GM19240 (cell line): Measurements from ENCODE around the gene ZNF576.
"Not testable (repeated sequence)": the region's sequence is repeated elsewhere in the genome, so short reads cannot be mapped to it uniquely, and the experiment has no call there.

Experiments
- DNase-seq: peaks from one replicate; pipeline ENCODE4 v3.0.0; 2011; ENCODE audit warnings: low spot score; ENCODE audit not compliant: insufficient read length

ZNF576 gene

DNA sequence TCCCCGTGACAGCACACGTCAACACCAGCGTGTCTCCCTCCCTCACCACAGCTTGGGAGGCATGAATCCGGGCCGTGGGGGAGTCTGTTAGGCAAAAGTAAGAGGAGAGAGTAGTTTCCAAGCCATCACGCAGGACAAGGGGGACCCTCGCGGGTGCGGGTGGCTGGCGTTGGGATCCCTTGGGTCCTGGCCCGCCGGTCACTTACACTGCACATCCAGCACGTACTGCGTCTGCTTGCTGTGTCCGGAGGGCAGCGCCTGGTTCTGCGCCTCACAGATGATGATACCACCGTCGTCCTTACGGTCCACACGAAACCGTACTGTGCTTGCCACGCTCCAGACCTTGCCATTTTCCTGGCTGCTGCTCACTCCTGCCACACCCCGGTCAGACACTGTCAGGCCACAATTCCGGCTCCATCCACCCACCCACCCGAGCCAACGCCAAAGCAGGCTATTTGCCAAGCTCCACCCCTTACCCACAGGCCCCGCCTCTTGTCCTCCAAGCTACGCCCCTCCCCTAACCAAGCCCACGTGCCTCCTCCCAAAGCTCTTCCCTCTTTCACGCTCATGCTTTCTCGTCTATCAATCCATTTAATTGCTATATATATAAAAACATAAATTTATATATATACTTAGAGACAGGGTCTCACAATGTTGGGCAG lies 29.7 kb downstream of the ZNF576 start:
- DNase-seq: no peak

DNA sequence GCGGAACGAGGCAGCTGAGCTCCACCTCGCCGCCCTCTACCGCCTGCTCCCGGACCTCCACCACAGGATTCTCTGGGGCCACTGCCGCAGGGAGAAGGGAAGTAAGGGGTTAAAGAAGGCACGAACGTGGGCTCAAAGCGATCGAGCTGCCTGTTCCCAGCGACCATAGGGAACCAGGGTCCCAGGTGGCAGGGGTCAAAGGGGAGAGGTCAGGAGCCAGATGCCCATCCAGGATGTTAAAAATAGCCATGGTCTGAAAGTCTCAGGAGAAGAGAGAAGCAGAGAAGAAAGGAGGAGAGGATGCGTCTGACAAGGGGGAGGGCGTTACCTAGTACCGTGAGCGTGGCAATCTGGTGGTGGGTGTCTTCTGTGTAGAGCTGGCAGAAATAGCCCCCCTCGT lies 30.4 kb downstream of the ZNF576 start:
- DNase-seq: no peak

DNA sequence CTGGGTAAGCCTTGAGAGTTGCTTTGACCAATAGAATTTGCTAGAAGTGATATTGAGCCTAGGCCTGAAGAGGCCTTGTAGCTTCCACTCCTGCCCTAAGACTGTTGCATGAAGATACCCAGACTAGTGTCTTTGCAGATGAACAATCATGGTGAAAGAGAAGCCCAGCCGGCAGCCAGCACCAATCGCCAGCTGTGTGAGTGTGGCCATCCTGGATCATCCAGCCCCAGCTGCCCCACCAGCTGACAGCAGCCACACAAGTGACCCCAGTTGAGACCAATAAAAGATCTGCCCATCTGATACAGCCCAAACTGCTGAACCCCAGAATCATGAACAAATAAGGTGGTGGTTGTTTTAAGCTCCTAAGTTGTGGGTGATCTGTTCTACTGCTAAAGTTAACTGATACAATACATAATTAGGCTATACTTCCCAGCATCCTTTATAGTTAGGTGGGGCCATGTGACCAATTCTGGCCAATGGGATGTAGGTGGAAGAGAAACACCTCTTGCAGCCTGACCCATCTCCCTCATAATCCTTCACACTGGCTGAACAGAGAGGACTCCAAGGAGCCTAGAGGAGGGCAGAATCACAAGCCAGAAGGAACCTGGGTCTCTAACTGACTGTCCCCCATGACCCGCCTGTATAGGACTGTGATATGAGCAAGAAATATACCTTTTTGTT lies 32.4 kb downstream of the ZNF576 start:
- DNase-seq: no peak

DNA sequence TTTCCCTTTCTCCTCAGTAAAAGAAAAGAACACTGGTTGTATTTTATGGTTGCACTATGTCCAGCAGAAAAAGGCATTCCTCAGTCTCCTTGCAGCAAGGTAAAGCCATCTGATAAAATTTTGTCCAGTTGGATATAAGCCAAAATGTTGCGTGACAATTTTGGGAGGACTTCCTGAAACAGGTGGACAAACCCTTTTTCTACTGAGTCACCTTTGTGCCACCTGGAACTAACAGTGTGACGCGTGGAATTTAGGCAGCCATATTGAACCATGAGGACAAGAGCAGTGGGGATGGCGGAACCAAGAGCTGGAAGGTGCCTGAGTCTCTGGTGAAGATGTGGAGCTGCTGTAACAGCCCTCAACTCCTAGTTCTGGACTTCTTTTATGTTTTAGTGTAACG lies 35.1 kb downstream of the ZNF576 start:
- no peak for DNase-seq

DNA sequence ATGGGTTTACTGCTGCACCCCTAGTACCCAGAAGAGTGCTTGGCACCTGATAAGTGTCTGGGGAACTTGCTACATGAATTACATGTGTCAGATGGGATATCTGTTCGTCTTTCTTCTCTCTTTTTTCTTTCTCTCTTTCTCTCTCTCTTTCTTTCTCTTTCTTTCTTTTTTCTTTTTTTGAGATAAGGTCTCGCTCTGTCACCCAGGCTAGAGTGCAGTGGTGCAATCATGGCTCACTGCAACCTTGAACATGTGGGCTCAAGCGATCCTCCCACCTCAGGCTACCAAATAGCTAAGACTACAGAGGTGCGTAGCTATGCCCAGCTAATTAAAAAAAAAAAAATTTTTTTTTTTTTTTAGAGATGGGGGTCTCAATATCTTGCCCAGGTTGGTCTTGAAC lies 37.1 kb downstream of the ZNF576 start:
- DNase-seq: no peak

DNA sequence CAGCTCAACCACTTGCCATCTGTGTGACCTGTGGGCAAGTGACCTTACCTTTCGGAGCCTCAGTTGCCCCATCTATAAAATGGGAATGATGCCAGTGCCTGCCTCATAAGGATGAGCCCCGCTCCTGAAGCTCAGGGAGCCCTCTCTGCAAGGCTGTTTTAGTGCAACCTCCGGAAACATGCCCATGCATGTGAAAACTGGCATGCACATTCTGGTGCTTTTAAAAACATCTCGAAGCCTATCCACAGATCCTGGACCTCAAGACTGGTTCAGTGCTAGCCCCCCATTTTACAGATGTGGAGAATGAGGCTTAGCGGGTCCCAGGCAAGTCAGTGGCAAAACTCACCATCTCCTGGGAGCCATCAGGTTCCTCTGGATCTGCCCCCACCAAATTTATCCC lies 37.7 kb downstream of the ZNF576 start:
- DNase-seq: no peak

DNA sequence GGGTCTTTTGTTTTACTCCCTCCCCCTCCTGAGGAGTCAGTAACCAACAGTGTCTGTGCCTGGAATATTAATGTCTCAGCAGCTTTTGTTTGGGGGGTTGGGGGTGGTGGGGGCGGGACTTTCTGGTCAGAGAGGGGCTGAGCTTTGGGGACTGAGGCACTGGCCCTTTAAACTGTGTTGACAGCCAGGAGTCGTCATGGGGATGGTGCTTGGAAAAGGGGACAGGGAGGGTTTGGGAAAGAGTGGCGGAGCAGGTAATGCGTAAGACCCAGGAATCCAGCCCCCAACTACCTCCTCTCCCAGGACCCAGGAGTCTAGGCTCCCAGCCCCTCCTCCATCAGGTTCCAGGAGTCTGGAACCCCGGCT lies 38.1 kb downstream of the ZNF576 start:
- DNase-seq: no peak

DNA sequence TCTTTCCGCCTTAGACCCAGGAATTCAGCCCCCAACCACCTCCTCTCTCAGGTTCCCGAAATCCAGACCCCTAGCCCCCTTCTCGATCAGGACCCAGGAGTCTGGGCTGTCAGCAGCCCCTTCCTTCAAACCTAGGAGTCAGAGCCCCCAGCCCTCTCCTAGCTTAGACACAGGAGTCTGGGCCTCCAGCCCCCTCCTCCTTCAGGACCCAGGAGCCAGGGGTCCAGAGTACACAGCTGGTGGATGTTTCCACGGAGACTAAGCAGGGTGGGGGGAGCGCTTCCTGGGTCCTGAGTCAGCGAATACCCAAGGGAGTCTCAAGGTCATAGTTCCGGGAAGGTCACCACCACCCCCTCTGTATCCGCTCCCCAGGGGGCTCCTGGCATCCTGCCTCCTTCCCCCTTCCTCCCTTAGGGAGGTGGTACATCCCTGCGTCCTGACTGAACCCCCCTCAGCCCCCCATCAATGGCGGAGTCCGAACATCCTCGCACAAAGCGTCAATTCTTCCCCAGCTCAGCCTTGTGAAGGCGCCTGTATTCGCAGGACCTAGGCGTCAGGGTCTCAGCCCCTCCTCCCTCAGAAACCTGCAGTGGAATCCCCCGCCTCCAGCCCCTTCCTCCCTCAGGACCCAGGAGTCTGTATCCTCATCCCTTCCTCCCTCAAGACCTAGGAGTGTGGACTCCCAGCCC lies 38.6 kb downstream of the ZNF576 start:
- DNase-seq: no peak

DNA sequence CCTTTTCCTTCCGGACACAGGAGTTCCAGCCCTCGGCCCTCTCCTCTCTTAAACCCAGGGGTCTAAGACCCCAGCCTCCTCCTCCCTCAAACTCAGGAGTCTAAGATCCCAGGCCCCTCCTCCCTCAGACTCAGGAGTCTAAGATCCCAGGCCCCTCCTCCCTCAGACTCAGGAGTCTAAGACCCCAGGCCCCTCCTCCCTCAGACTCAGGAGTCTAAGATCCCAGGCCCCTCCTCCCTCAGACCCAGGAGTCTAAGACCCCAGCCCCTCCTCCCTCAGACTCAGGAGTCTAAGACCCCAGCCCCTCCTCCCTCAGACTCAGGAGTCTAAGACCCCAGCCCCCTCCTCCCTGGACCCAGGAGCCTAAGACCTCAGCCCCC lies 39.2 kb downstream of the ZNF576 start:
- DNase-seq: not testable (repeated sequence)

DNA sequence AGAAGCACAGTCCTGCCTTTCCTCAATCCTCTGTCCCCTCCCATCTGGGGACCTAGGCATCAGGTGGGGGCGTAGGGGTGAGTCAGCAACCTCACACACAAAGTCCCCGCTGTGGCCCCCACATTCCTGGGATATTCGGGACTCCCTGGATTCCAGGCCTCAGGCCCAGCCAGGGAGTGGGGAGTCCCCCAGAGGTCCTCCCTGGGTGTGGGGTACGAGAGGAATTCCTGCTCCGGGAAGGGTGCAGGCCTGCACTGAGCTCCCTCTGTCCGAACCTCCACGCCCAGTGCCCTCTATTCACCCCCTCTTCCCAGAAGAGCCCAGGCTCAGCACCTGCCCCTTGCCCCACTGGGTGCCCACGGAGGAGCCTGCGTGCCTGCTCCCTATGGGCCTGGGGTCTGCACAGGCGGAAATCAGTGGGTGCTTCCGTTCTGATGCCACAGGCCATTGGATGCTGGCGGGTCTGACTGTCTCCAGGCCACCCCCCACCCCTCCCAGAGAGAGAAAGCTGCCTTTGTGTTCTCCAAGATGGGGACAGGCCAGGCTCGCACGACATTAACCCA lies 39.8 kb downstream of the ZNF576 start:
- no peak for DNase-seq

DNA sequence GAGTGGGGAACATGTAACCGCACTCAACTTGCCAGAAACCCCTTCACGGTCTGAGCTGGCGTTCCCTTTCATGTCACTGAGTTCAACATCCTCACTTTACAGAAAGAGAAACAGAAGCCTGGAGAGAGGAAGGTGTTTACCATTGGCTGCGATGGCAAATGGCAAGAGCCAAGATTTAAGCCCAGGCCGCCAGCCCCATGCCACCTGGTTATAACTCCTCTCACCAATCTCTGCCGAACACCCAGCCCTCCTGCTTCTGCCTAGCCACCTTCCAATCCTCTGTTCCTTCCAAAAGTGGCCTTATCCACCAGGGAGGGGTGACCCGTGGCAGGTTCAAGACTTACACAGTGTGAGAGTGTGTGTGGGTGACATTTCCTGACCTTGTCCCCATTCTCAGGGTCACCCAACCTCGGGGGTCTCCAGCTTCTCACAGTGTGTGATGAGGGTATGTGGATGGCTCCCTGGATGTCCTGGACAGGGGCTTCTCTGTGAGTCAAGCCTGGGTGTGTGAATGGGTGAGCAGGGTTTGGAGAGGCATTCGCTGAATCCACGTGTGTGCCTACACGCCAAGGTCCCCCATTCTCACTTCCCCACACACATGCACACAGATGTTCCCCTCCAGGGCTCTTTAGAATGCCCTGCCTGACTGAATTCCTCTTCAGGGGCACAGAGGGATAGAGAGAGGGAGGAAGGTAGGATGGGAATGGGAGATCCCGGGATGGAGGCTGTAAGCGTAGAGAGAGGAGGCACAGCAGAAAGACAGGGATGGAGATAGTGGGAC lies 42.0 kb downstream of the ZNF576 start:
- DNase-seq: no peak

DNA sequence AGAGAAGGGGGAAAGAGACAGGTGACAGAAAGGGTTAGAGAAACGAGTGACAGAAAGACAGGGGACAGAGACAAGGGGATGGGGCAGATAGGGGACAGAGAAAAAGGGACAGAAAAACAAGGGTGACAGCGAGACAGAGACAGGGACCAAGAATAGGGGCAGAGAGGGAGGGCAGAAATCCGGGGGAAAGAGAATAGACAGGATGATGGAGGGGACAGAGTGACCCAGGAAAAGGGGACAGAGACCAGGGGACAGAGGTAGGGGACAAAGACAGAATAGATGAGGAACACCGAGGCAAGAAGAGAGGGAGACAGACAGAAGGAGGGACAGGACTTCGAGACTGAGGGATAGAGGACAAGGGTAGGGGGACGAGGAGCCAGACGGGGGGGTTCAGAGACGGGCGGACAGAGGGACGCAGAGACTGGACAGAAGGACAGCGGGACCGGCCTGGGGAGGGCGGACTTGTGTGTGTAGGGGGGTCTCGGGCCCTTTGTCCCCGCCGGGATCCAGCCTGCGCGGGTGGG lies 42.7 kb downstream of the ZNF576 start:
- DNase-seq: no peak

DNA sequence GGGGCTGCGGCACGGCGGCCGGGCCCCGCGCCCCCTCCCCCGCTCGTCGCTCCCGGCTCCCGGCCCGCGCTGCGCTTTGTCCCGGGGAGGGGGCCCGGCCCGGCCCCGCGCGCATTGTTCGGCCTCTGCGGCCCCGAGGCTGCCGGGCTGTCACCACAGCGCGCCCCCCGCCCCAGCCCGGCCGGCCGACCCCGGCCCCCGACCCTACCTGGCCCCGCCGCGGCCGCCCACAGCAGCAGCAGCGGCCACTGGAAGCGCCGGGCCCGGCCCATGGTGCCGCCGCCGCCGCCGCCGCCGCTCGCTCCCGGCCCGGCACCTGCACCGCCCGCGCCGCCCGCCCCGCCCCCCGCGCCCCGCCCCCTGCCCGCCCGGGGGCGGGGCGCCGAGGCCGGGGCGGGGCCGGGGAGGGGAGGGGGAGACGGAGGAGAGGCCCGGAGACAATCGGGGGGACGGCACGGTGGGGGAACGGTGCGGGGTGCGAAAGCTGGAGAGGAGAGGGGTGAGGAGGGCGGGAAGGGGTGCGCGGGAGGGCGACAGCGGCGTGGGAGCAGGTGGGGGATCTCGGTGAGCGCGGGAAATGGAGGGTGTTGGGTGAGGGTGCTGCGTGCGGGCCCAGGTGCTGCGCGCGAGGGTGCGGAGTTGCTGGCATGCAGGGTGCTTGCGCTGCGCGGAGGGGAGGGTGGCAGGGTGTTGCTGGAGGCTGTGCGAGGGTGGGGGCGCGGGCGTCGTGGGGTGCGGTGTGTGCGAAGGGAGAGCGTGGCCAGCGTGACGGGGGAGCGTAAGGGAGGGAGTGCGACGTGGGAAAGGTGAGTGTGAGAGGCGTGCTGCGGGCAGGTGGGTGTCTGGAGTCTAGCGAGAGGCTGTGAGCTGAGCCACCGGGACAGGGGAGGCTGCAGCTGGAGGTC lies 43.4 kb downstream of the ZNF576 start, which contains the start of gene CADM4:
TSS of gene CADM4 (minus strand) at position 332 of the 905 bp plus-strand sequence. CDS start at position 272, 60 bp downstream.
- DNase-seq: no peak

DNA sequence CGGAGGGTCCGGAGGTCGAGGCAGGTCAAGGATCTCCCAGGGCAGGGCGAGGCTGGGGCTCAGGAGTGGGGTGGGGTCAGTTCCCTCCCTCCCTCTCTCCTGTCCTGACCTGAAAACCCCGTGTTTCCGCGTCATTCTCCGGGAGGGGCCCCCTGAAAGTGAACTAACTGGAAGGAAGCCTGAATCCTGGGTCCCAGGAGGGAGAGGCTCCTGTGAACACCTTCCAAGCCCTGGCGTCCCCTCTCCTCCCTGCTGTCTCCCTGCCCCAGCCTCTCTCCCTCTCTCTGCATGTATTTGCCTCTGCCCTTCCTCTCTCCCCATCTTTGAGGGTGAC lies 44.0 kb downstream of the ZNF576 start:
- DNase-seq: no peak

DNA sequence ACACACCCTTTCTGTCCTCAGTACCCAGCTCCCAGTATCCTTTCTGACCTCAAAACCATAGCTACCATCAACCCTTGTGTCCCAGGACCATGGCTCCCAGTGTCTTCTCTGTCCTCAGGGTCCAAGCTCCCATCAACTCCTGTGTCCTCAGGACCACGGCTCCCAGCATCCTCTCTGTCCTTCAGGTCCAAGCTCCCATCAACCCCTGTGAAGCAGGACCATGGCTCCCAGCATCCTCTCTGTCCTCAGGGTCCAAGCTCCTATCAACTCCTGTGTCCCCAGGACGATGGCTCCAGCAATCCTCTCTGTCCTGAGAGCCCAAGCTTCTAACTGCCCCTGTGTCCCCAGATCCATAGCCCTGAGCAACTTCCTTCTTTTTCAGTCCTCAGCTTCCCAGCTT lies 44.9 kb downstream of the ZNF576 start:
- DNase-seq: no peak

DNA sequence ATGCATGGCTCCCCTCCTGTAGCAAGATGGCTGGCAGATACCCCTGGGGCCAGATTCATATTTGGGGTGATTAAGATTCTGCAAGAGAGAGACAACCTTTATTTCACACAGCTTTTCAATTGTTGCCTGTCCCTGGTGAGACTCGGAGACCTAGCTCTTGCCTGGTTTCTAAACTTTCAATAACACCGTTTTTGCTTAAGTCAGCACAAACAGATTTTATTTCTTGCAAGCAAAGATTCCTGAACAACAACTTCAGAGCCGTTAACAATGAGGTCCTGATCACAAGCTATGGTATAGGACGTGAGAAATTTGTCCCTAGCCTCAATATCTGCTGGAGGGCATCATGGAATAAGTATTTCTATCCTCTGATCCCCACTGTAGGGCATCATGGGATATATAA lies 46.1 kb downstream of the ZNF576 start:
- no peak for DNase-seq

DNA sequence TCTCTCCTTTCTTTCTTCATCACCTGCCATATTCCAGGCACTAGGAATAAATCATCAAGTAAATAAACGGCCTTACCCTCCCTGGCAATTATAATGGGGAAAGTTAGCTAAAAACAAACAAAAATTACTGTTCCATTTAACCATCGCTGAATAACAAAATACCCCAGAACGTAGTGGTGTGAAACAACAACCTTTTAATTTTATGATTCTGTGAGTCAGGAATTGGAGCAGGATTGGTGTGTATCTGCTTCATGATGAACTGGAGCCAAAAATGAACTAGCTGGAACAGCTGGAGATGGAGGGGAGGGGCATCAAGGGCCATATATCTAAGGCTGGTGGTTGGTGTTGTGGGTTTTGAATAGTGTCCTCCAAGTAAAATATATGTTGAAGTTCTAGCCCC lies 46.9 kb downstream of the ZNF576 start:
- no peak for DNase-seq

DNA sequence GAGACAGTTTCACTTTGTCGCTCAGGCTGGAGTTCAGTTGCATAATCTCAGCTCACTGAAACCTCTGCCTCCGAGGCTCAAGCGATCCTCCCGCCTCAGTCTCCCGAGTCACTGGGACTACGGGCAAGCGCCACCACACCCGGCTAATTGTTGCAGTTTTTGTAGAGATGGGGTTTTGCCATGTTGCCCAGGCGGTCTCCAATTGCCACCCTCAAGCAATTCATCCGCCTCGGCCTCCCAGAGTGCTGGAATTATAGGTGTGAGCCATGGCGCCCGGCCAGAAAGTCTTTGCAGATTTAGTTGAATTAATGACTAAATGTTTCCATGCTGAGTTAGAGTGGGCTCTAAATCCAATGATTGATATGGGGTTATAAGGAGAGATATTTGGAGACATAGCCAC lies 47.8 kb downstream of the ZNF576 start:
- no peak for DNase-seq

DNA sequence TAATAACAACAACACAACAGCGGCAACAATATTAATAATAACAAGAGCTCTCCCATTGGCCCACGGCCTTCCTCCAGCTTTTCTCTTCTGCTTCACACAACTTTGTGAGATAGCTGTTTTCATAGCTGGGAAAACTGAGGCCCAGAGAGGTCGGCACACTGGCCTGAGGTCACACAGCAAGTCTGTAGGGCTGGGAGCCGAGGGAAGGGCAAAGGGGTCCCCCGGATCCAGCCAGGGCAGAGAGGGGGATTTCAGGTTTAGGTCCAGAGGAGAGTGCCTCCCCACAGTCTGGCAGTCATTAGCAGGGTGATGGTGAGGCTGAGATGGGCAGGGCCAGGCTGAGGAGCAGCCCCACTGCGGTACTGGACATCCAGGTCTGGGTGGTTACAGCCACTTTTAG lies 52.2 kb downstream of the ZNF576 start:
- no peak for DNase-seq

DNA sequence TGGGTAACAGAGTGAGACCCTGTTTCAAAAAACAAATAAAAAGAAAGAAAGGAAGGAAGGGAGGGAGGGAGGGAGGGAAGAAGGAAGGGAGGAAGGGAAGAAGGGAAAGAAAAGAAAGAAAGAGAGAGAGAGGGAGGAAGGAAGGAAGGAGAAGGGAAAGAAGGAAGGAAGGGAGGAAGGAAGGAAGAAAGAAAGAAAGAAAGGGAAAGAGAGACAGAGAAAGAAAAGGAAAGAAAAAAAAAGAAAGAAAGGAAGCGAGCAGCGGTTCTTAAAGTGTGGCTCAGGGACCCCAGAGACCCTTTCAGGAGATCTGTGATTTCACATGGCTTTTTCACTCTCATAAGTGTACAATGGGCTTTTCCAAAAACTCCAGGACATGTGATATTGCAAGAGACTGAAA lies 53.1 kb downstream of the ZNF576 start:
- DNase-seq: no peak

DNA sequence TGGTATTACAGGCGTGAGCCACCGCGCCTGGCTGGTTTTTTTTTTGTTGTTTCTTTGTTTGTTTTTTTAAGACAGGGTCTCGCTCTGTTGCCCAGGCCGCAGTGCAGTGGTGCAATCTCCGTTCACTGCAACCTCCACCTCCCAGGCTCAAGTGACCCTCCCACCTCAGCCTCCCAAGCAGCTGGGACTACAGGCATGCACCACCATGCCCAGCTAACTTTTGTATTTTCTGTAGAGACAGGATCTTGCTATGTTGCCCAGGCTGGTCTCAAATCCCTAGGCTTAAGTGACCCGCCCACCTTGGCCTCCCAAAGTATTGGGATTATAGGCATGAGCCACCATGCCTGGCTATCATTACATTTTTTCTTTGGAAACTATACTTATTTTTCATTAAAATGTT lies 53.9 kb downstream of the ZNF576 start:
- DNase-seq: not testable (repeated sequence)
